Ishikawa (cell line): Measurements from ENCODE around the gene TBL1Y.

Experiments
- CEBPB ChIP-seq: IDR thresholded peaks from 2 replicates; pipeline ENCODE4 v1.6.1; 2012
- CREB1 ChIP-seq: IDR thresholded peaks from 2 replicates; pipeline ENCODE4 v1.6.1; 2012; ENCODE audit warnings: low read depth
- EGR1 ChIP-seq: IDR thresholded peaks from 2 replicates; pipeline ENCODE4 v1.6.1; 2012
- EP300 ChIP-seq: IDR thresholded peaks from 2 replicates; pipeline ENCODE4 v1.6.1; 2012; ENCODE audit warnings: borderline replicate concordance
- FOXM1 ChIP-seq: IDR thresholded peaks from 2 replicates; pipeline ENCODE4 v1.6.1; 2012; ENCODE audit warnings: low read depth, borderline replicate concordance
- MAX ChIP-seq: IDR thresholded peaks from 2 replicates; pipeline ENCODE4 v1.6.1; 2012
- NFIC ChIP-seq: IDR thresholded peaks from 2 replicates; pipeline ENCODE4 v1.6.1; 2012
- RAD21 ChIP-seq: IDR thresholded peaks from 2 replicates; pipeline ENCODE4 v1.6.1; 2012; ENCODE audit warnings: low read depth
- REST ChIP-seq: IDR thresholded peaks from 2 replicates; pipeline ENCODE4 v1.6.1; 2012; ENCODE audit warnings: low read depth, mild to moderate bottlenecking
- TAF1 ChIP-seq: IDR thresholded peaks from 2 replicates; pipeline ENCODE4 v1.6.1; 2012; ENCODE audit warnings: low read depth, mild to moderate bottlenecking
- TCF12 ChIP-seq: IDR thresholded peaks from 2 replicates; pipeline ENCODE4 v1.6.1; 2012; ENCODE audit warnings: low read depth
- TEAD4 ChIP-seq: IDR thresholded peaks from 2 replicates; pipeline ENCODE4 v1.6.1; 2012
- YY1 ChIP-seq: IDR thresholded peaks from 2 replicates; pipeline ENCODE4 v1.6.1; 2012; ENCODE audit warnings: low read depth
- ZBTB7A ChIP-seq: IDR thresholded peaks from 2 replicates; pipeline ENCODE4 v1.6.1; 2012; ENCODE audit warnings: low read depth
- TF ChIP-seq, protein P1 (sequence below): IDR thresholded peaks from 2 replicates; pipeline ENCODE4 v1.6.1; 2012

TBL1Y gene

DNA sequence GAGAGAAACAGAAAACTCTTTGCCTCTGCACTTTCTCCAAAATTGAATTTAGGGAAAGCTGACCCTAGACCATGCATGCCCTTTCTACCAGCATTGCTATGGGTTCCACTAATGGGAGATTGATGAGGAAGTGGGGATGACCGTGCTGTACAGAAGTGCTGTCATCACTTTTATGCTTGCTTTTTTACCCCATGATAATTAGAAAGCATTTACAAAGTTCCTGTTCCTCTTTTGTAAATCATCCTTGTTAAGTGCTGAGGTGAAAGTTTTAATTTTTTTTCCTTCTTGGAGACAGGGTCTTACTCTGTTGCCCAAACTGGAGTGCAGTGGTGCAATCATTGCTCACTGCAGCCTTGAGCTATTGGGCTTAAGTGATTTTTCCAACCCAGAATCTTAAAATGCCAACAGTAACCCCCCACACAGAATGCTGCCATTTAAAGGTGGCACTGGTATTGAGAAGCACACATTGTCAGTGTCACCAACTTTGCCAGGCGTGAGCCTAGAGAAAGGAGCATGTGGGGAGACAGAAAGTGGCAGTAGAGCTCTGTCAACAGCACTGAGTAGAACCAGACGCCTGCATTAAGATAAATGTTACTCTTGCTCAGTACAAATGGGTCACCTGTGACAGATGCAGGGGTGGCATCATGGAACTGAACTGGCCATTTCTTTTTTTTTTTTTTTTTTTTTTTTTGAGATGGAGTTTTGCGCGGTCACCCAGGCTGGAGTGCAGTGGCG lies 79.6 kb downstream of the TBL1Y start:
- no peak for TF ChIP-seq TEAD4
- TF ChIP-seq, protein P1, sequence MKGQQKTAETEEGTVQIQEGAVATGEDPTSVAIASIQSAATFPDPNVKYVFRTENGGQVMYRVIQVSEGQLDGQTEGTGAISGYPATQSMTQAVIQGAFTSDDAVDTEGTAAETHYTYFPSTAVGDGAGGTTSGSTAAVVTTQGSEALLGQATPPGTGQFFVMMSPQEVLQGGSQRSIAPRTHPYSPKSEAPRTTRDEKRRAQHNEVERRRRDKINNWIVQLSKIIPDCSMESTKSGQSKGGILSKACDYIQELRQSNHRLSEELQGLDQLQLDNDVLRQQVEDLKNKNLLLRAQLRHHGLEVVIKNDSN = no peak
- TF ChIP-seq MAX = no peak
- no peak for TF ChIP-seq RAD21
- TF ChIP-seq ZBTB7A = no peak
- TF ChIP-seq FOXM1 = no peak
- TF ChIP-seq EP300 = no peak
- no peak for TF ChIP-seq TAF1
- no peak for TF ChIP-seq CREB1
- no peak for TF ChIP-seq YY1
- TF ChIP-seq REST = no peak
- no peak for TF ChIP-seq CEBPB
- TF ChIP-seq TCF12 = no peak

DNA sequence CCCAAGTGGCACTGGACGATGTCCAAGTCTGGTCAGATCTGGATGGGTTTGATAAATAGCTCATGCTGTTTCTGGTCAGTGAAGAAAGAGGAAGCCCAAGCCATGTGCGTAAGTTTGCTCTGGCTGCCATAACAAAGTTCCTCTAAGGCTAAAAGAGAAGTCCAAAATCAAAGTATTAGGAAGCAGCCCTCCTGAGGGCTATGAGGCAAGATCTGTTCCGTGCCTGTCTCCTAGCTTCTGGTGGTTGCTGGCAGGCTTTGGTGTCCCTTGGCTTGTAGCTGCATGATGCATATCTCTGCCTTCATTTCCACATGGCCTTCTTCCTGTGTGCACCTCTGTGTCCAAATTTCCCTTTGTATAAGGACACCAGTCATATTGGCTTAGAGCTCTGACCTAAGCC lies 81.5 kb downstream of the TBL1Y start:
- TF ChIP-seq, protein P1 = no peak
- TF ChIP-seq YY1 (no peak), REST (no peak), ZBTB7A (no peak), EP300 (no peak), MAX (no peak), RAD21 (no peak), TAF1 (no peak)

DNA sequence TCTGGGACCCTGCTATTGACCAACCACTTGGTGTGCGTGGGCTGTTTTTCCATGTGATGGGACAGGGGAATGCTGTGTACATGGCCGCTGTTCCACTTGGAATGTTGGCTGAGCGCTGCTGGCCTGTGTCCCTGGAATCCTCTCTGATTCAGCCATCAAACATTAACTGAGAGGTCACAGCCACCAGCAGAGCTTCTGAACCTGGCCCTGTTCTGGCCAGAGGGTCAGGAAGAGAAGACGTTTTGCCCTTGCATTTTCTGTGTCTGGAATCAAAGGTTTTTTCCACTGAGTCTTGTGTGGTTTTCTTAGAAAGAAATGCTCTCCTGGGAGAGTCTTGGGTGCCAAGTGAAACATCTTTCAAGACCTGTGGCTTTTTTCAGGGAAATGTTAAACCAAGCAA lies 85.5 kb downstream of the TBL1Y start:
- TF ChIP-seq ZBTB7A = no peak
- no peak for TF ChIP-seq RAD21

GRCh38 chrY:6997503-6998066 lies 87.1 kb downstream of the TBL1Y start:
- no peak for TF ChIP-seq EP300
- no peak for TF ChIP-seq TAF1
- no peak for TF ChIP-seq CREB1
- no peak for TF ChIP-seq EGR1
- TF ChIP-seq TEAD4 = no peak
- TF ChIP-seq YY1 = no peak

GRCh38 chrY:6999905-7000304 lies 89.4 kb downstream of the TBL1Y start:
- TF ChIP-seq NFIC = no peak

DNA sequence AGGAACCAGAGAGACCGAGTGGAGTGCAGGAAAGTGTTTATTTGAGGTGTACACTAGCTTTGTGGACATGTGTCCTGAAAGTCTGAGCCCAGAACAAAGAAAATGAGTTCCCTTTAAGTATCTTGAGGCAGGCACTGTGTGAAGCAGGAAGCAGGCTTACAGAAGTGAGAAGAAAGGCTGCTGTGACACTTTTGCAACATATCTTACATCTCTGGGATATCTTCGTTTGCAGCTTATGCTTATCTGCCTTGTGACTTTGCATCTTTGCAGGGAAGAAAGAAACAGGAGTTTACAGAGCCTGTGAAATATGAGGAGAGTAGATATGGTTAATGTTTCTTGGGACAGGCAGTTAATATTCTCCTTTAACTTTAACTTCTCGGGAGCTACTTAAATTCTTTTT lies 92.1 kb downstream of the TBL1Y start:
- no peak for TF ChIP-seq TEAD4
- TF ChIP-seq NFIC = no peak
- TF ChIP-seq, protein P1 = no peak
- no peak for TF ChIP-seq TAF1
- TF ChIP-seq CEBPB = no peak
- no peak for TF ChIP-seq YY1
- no peak for TF ChIP-seq MAX
- no peak for TF ChIP-seq ZBTB7A
- TF ChIP-seq CREB1 = no peak
- TF ChIP-seq FOXM1 = no peak
- TF ChIP-seq RAD21 = no peak
- TF ChIP-seq EGR1 = no peak
- no peak for TF ChIP-seq REST
- TF ChIP-seq TCF12 = no peak
- TF ChIP-seq EP300 = no peak
